BE2C (cell line): ENCODE data around the gene ARVCF.

ENCODE experiments used
- DNase-seq: peaks from one replicate; pipeline ENCODE4 v3.0.0-alpha.2; 2020
- H3K27me3 ChIP-seq: fragments of 250-450 bp; sonication (Bioruptor Pico); 2 replicates; pipeline ENCODE4 v1.5.1; 2020; ENCODE audit warnings: mild to moderate bottlenecking
- H3K36me3 ChIP-seq: fragments of 250-450 bp; sonication (Bioruptor Pico); 2 replicates; pipeline ENCODE4 v1.5.1; 2020; ENCODE audit warnings: mild to moderate bottlenecking
- H3K4me1 ChIP-seq: fragments of 250-450 bp; sonication (Bioruptor Pico); 2 replicates; pipeline ENCODE4 v1.5.1; 2020
- H3K4me3 ChIP-seq: 2 replicates; pipeline ENCODE4 v1.5.1; 2011; ENCODE audit warnings: low read depth, low read length
- H3K9me3 ChIP-seq: fragments of 250-450 bp; sonication (Bioruptor Pico); 2 replicates; pipeline ENCODE4 v1.5.1; 2020
- CTCF ChIP-seq: IDR thresholded peaks from 2 replicates; pipeline ENCODE4 v1.5.1; 2012; ENCODE audit warnings: mild to moderate bottlenecking, low read depth, low read length

ARVCF gene

GRCh38 chr22:20062766-20063083, 46.1 kb upstream of the ARVCF start:
- Histone ChIP-seq H3K4me1 (no peaks in the 10 kb centered on the region), H3K9me3 (no peaks in the 10 kb centered on the region), H3K4me3 (no peak overlapping the region), H3K36me3 (no peaks in the 10 kb centered on the region), H3K27me3 (no peaks in the 10 kb centered on the region)
- no peak for DNase-seq
- no peak for TF ChIP-seq CTCF

- Histone ChIP-seq H3K27me3 (no peaks in the 10 kb centered on the region), H3K4me3 (no peak overlapping the region), H3K36me3 (no peaks in the 10 kb centered on the region; the same call in 1 of the 2 replicates), H3K9me3 (no peaks in the 10 kb centered on the region), H3K4me1 (no peaks in the 10 kb centered on the region)
- TF ChIP-seq CTCF, result no peak
- DNase-seq, result no peak
Measured at GRCh38 chr22:20062043-20062765, 45.6 kb upstream of the ARVCF start.

GRCh38 chr22:20061481-20061861, 44.8 kb upstream of the ARVCF start:
- Histone ChIP-seq H3K9me3 (no peaks in the 10 kb centered on the region), H3K27me3 (no peaks in the 10 kb centered on the region), H3K36me3 (no peaks in the 10 kb centered on the region; the same call in 1 of the 2 replicates), H3K4me1 (no peaks in the 10 kb centered on the region), H3K4me3 (no peak overlapping the region)
- TF ChIP-seq CTCF, result no peak
- no peak for DNase-seq

GRCh38 chr22:20060700-20061480, 44.3 kb upstream of the ARVCF start:
- Histone ChIP-seq H3K36me3 (no peaks in the 10 kb centered on the region; the same call in 1 of the 2 replicates), H3K4me3 (no peak overlapping the region), H3K27me3 (no peaks in the 10 kb centered on the region), H3K4me1 (no peaks in the 10 kb centered on the region), H3K9me3 (no peaks in the 10 kb centered on the region)
- DNase-seq, result no peak
- TF ChIP-seq CTCF, result no peak

GRCh38 chr22:20058989-20059770, 42.6 kb upstream of the ARVCF start:
- Histone ChIP-seq H3K9me3 (no peaks in the 10 kb centered on the region), H3K4me1 (no peaks in the 10 kb centered on the region), H3K36me3 (no peaks in the 10 kb centered on the region; the same call in 1 of the 2 replicates), H3K27me3 (no peaks in the 10 kb centered on the region), H3K4me3 (no peak overlapping the region)
- no peak for DNase-seq
- TF ChIP-seq CTCF, result no peak
